SK-N-SH (cell line): ENCODE results near the gene HYAL3. TPM values are rescaled to one million over a fixed set of nuclear protein-coding genes. Genes with fewer than 3 reads are reported as not detected.

ENCODE experiments used
- CTCF ChIA-PET: fragments of 300-600, 350-600 bp; formaldehyde crosslinking; extraction: SDS; loops from one replicate; lab custom pipeline; 2021; lab: Yijun Ruan, JAX
- POLR2A ChIA-PET: fragments of 350-600 bp; sonication (Branson Sonifier 250); formaldehyde crosslinking; extraction: SDS; loops from one replicate; lab custom pipeline; 2020; ENCODE audit warnings: antibody characterized with exemption, inconsistent platforms; lab: Yijun Ruan, JAX
- DNase-seq: peaks from one replicate; pipeline ENCODE4 v3.0.0; 2012
- H2AFZ ChIP-seq: fragments of 200-600 bp; sonication (generic); 2 replicates; pipeline ENCODE4 v1.8.1; 2016; ENCODE audit warnings: antibody characterized with exemption, mild to moderate bottlenecking, low read depth
- H3F3A ChIP-seq: fragments of 200-600 bp; sonication (generic); replicated peaks from 2 replicates; pipeline ENCODE3; 2016; ENCODE audit warnings: antibody characterized with exemption, mild to moderate bottlenecking; ENCODE audit not compliant: insufficient read depth
- H3K27ac ChIP-seq, 2 experiments: fragments of 200-500 bp in 1 of 2; fragments of 200-600 bp in 1 of 2; sonication (Bioruptor generic) in 1 of 2; sonication (generic), shearing (Covaris generic) in 1 of 2; 2 replicates each; pipeline versions ENCODE4 v1.5.1 to v1.6.1; 2014 to 2016; ENCODE audit warnings: low read depth in 2 of 2, inconsistent platforms in 1 of 2, low read length in 1 of 2, mild to moderate bottlenecking in 1 of 2, mixed read lengths in 1 of 2
- H3K27me3 ChIP-seq: fragments of 200-600 bp; sonication (generic), shearing (Covaris generic); 2 replicates; pipeline ENCODE4 v1.6.1; 2016; ENCODE audit warnings: mixed run types; ENCODE audit not compliant: insufficient read depth
- H3K36me3 ChIP-seq, 2 experiments: fragments of 200-500 bp in 1 of 2; fragments of 200-600 bp in 1 of 2; sonication (Bioruptor generic) in 1 of 2; sonication (generic) in 1 of 2; replicated peaks in 1 of 2; 2 replicates each; pipeline versions ENCODE3 to v1.5.1; 2014 to 2016; ENCODE audit warnings: low read length in 1 of 2, mild to moderate bottlenecking in 1 of 2; ENCODE audit not compliant: insufficient read depth in 2 of 2, control insufficient read depth in 1 of 2
- H3K4me1 ChIP-seq, 2 experiments: fragments of 200-500 bp in 1 of 2; fragments of 200-600 bp in 1 of 2; sonication (Bioruptor generic) in 1 of 2; sonication (generic), shearing (Covaris generic) in 1 of 2; 2 replicates each; pipeline versions ENCODE4 v1.5.1 to v1.6.1; 2014 to 2016; ENCODE audit warnings: low read depth in 1 of 2, low read length in 1 of 2, mixed run types in 1 of 2; ENCODE audit not compliant: insufficient read depth in 2 of 2, control insufficient read depth in 1 of 2
- H3K4me2 ChIP-seq: fragments of 200-600 bp; sonication (generic), shearing (Covaris generic); 2 replicates; pipeline ENCODE4 v1.6.1; 2017; ENCODE audit warnings: mixed run types
- H3K4me3 ChIP-seq, 2 experiments: fragments of 200-500 bp in 1 of 2; fragments of 200-600 bp in 1 of 2; sonication (Bioruptor generic) in 1 of 2; sonication (generic), shearing (Covaris generic) in 1 of 2; 2 replicates each; pipeline versions ENCODE4 v1.5.1 to v1.8.1; 2014 to 2016; ENCODE audit warnings: low read depth in 2 of 2, inconsistent platforms in 1 of 2, low read length in 1 of 2, mild to moderate bottlenecking in 1 of 2, mixed read lengths in 1 of 2, moderate library complexity in 1 of 2
- H3K79me2 ChIP-seq: fragments of 200-600 bp; sonication (generic); 2 replicates; pipeline ENCODE4 v1.8.1; 2017; ENCODE audit warnings: mild to moderate bottlenecking; ENCODE audit not compliant: insufficient read depth
- H3K9ac ChIP-seq: fragments of 200-600 bp; sonication (generic); 2 replicates; pipeline ENCODE4 v1.6.1; 2017; ENCODE audit warnings: mixed run types
- H3K9me2 ChIP-seq: fragments of 200-600 bp; sonication (generic); 2 replicates; pipeline ENCODE4 v1.6.1; 2017; ENCODE audit warnings: mixed run types
- H3K9me3 ChIP-seq: fragments of 200-600 bp; sonication (generic); 2 replicates; pipeline ENCODE4 v1.6.1; 2017; ENCODE audit warnings: mixed run types, mild to moderate bottlenecking, moderate library complexity
- H4K20me1 ChIP-seq: fragments of 200-600 bp; sonication (generic); 2 replicates; pipeline ENCODE4 v1.6.1; 2017; ENCODE audit warnings: mild to moderate bottlenecking, mixed run types; ENCODE audit not compliant: insufficient read depth
- CHD2 ChIP-seq: fragments of 150-350 bp; IDR thresholded peaks from 2 replicates; pipeline ENCODE4 v1.6.1; 2018; ENCODE audit warnings: low read length; ENCODE audit not compliant: partially characterized antibody
- ELF1 ChIP-seq: IDR thresholded peaks from 2 replicates; pipeline ENCODE4 v1.4.0; 2012
- EP300 ChIP-seq, 2 experiments: IDR thresholded peaks; 2 replicates each; pipeline versions ENCODE4 v1.4.0 to v1.6.1; 2012; ENCODE audit warnings: borderline replicate concordance in 1 of 2, low read depth in 1 of 2, low read length in 1 of 2
- FOSL2 ChIP-seq: IDR thresholded peaks from 2 replicates; pipeline ENCODE4 v1.4.0; 2012; ENCODE audit warnings: low read depth, mild to moderate bottlenecking, moderate library complexity, borderline replicate concordance
- FOXJ3 ChIP-seq: sonication (generic); formaldehyde crosslinking; IDR thresholded peaks from 2 replicates; pipeline ENCODE4 v1.5.1; 2020; ENCODE audit warnings: mild to moderate bottlenecking, missing genetic modification reagents
- GABPA ChIP-seq: IDR thresholded peaks from 2 replicates; pipeline ENCODE4 v1.4.0; 2012; ENCODE audit warnings: low read depth, mild to moderate bottlenecking
- GATA2 ChIP-seq: sonication (generic); formaldehyde crosslinking; IDR thresholded peaks from 2 replicates; pipeline ENCODE4 v1.5.0; 2020; ENCODE audit warnings: mild to moderate bottlenecking, missing genetic modification reagents
- IRF3 ChIP-seq: fragments of 150-350 bp; IDR thresholded peaks from 2 replicates; pipeline ENCODE4 v1.6.1; 2016; ENCODE audit warnings: mild to moderate bottlenecking, low read depth, low read length
- JUND ChIP-seq: IDR thresholded peaks from 2 replicates; pipeline ENCODE4 v1.4.0; 2012
- MAX ChIP-seq: IDR thresholded peaks from 2 replicates; pipeline ENCODE4 v1.4.0; 2012; ENCODE audit warnings: low read depth
- NFIC ChIP-seq: IDR thresholded peaks from 2 replicates; pipeline ENCODE4 v1.4.0; 2012; ENCODE audit warnings: borderline replicate concordance
- POLR2AphosphoS5 ChIP-seq: IDR thresholded peaks from 2 replicates; pipeline ENCODE4 v1.6.1; 2012; ENCODE audit warnings: low read depth, low read length
- RAD21 ChIP-seq: IDR thresholded peaks from 2 replicates; pipeline ENCODE4 v1.6.1; 2012; ENCODE audit warnings: mild to moderate bottlenecking, low read length
- RFX5 ChIP-seq: IDR thresholded peaks from 2 replicates; pipeline ENCODE4 v1.6.1; 2012; ENCODE audit warnings: mild to moderate bottlenecking, improper control_type of control experiment, low read length
- TAF1 ChIP-seq: IDR thresholded peaks from 2 replicates; pipeline ENCODE4 v1.6.1; 2012; ENCODE audit warnings: low read depth, mild to moderate bottlenecking, low read length, moderate library complexity, borderline replicate concordance
- TCF12 ChIP-seq: IDR thresholded peaks from 2 replicates; pipeline ENCODE4 v1.4.0; 2012
- TEAD4 ChIP-seq: IDR thresholded peaks from 2 replicates; pipeline ENCODE4 v1.4.0; 2012; ENCODE audit warnings: mild to moderate bottlenecking, borderline replicate concordance; ENCODE audit not compliant: insufficient read depth
- YY1 ChIP-seq: IDR thresholded peaks from 2 replicates; pipeline ENCODE4 v1.4.0; 2012; ENCODE audit warnings: low read depth, mild to moderate bottlenecking
- ZBTB33 ChIP-seq: IDR thresholded peaks from 2 replicates; pipeline ENCODE4 v1.4.0; 2012; ENCODE audit warnings: low read depth, borderline replicate concordance
- WGBS: methylation state at CpG from one replicate; pipeline ENCODE4 v1.1.6; 2017; ENCODE audit warnings: low lambda C conversion rate; 5-methylcytosine and 5-hydroxymethylcytosine counted together
- polyA plus RNA-seq, 3 experiments: library from polyadenylated mRNA; depleted of rRNA; stranded (reverse); fragments of >200 nt; gene quantifications; 2 replicates each; pipeline ENCODE4 v1.2.3, GENCODE V29; 2012

Gene HYAL3
- polyA plus RNA-seq, 1 of the 3 experiments (the other 2 are of a cell fraction): 7.8 TPM

DNA sequence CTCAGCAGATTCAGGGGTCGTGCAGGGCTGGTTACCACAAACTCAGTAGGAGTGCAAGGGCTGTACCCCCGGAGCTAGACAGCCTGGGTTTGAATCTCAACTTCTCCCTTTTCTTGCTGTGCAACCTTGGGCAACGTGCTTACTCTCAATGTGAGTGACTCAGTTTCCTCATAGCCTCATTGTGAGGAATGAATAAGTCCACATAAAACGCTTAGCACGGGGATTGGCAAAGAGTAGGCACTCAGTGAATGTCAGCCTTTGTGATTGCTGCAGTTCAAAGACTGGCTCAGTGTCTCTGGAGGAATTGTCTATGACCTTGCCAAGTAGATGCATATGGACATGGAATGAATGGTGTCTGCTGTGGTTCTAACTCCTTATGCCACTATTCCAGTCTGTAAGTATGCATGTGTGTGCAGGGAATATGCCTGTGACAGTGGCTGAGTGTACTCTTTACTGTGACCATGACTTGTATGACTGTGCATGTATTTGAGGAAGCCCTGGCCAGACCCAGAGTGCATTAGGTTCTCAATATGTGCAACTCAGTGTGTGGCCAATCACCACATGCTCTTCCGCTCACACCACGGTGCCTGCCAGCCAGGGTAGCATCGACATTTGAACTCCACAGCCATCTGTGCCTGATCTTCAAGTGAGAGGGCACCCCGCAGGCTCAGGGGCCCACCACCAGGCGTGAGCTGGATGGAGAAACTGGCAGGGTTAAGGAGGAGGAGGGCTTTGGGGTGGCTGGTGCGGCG lies 900 bp upstream of the HYAL3 start:
- WGBS: 55% methylated on average over 8 of the region's 12 CpGs

DNA sequence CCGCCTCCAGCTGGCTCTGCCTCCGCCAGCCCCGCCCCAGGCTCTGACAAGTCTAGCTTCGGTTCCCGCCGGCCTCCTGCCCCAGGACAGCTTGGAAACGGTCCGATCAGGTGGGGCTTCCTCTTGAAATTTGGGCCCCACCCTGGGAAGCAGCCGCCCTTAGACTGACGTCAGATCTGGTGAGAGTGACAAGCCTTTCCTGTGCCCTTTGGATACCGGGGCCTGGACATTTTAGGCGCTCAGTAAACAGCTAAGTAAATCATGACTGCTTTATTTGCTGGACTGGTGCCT lies 378 bp upstream of the HYAL3 start:
- Histone ChIP-seq H3K36me3 (peaks cover 0 to 6% of the 10 kb centered on the region in 2 experiments), H3K27me3 (no peaks in the 10 kb centered on the region), H3K79me2 (peaks cover 7% of the 10 kb centered on the region; the same call in 1 of the 2 replicates), H3K9ac (peak overlapping the region; percentile 62), H3K4me2 (peak overlapping the region; percentile 86), H3K9me2 (no peaks in the 10 kb centered on the region), H3K9me3 (no peaks in the 10 kb centered on the region), H3K4me3 (peak overlapping the region; percentile 52 to 66), H4K20me1 (no peaks in the 10 kb centered on the region), H3F3A (no peaks in the 10 kb centered on the region), H3K27ac (peak overlapping the region; percentile 54 to 79; a peak in 3 of 4 replicates), H3K4me1 (peaks cover 10 to 38% of the 10 kb centered on the region in 2 experiments; a peak in 2 of 4 replicates), H2AFZ (peak overlapping the region; percentile 80)
- POLR2A ChIA-PET: interaction anchor here (0.5 to 1.6 kb wide), 6 partner anchors 13 to 49 kb away, joined by 3 to 6 read pairs (median 4); partner anchors contain the start of gene TUSC2
- DNase-seq: no peak
- CTCF ChIA-PET: interaction anchor here (1.2 to 7.7 kb wide), 6 partner anchors 11 to 71 kb away, joined by 3 to 45 read pairs (median 8); partner anchors contain the start of gene LSMEM2
- TF ChIP-seq RFX5: no peak
- TF ChIP-seq POLR2AphosphoS5: no peak
- TF ChIP-seq YY1: no peak
- TF ChIP-seq IRF3: no peak
- TF ChIP-seq TAF1: no peak
- TF ChIP-seq TCF12: no peak
- no peak for TF ChIP-seq MAX
- TF ChIP-seq RAD21: no peak
- TF ChIP-seq CHD2: no peak
- TF ChIP-seq ELF1: no peak
- no peak for TF ChIP-seq EP300 (IDR thresholded peaks at IDR 0.05; ENCODE audit: borderline replicate concordance in 1 of 2, low read depth in 1 of 2, low read length in 1 of 2)
- no peak for TF ChIP-seq NFIC
- TF ChIP-seq ZBTB33: no peak
- 0% methylated on average over 6 of the region's 12 CpGs for WGBS

More for the DNA sequence above, 900 bp upstream of the HYAL3 start:
- H3K4me3 ChIP-seq: peak overlapping the region; percentile 52 to 66
- no peaks in the 10 kb centered on the region for H4K20me1 ChIP-seq
- peaks cover 7% of the 10 kb centered on the region; the same call in 1 of the 2 replicates for H3K79me2 ChIP-seq
- H3K9me2 ChIP-seq: no peaks in the 10 kb centered on the region
- H3K27me3 ChIP-seq: no peaks in the 10 kb centered on the region
- H3K4me1 ChIP-seq: peaks cover 10 to 38% of the 10 kb centered on the region in 2 experiments; a peak in 2 of 4 replicates
- no peaks in the 10 kb centered on the region for H3F3A ChIP-seq
- peaks cover 0 to 6% of the 10 kb centered on the region in 2 experiments for H3K36me3 ChIP-seq
- peak overlapping the region; percentile 80 for H2AFZ ChIP-seq
- H3K27ac ChIP-seq: peak overlapping the region; percentile 54 to 79; a peak in 3 of 4 replicates
- TF ChIP-seq NFIC (no peak), TAF1 (no peak), GABPA (no peak), RAD21 (no peak), IRF3 (no peak), JUND (no peak), MAX (no peak), TEAD4 (no peak), FOSL2 (no peak), FOXJ3 (CRISPR knock-in tag) (no peak), GATA2 (CRISPR knock-in tag) (no peak)
- no peak for DNase-seq
- H3K9ac ChIP-seq: peak overlapping the region; percentile 62
- CTCF ChIA-PET: interaction anchor here (1.0 to 7.7 kb wide), 7 partner anchors 11 to 71 kb away, joined by 3 to 45 read pairs (median 4); partner anchors contain the start of gene LSMEM2
- POLR2A ChIA-PET: interaction anchor here (0.7 to 1.6 kb wide), 6 partner anchors 15 to 48 kb away, joined by 3 to 6 read pairs (median 4); partner anchors contain the start of gene TUSC2
- no peaks in the 10 kb centered on the region for H3K9me3 ChIP-seq
- H3K4me2 ChIP-seq: peak overlapping the region; percentile 86
